Sigmoid colon (tissue), 7 donors: ENCODE data around the gene RASAL2. TPM values are rescaled to one million over a fixed set of nuclear protein-coding genes. Genes with fewer than 3 reads are reported as not detected.

Source experiments
- DNase-seq: peaks from one replicate; pipeline ENCODE4 v3.0.0-alpha.2; 2019
- H3K27ac ChIP-seq, 4 donors: fragments of 200-600 bp; sonication (generic); one replicate each; pipeline ENCODE4 v1.5.1; 2016 to 2019; ENCODE audit warnings: mild to moderate bottlenecking in 1 of 4
- H3K27me3 ChIP-seq, 3 donors: fragments of 200-600 bp; sonication (generic); one replicate each; pipeline ENCODE4 v1.5.1; 2019; ENCODE audit warnings: mild to moderate bottlenecking in 1 of 3
- H3K36me3 ChIP-seq, 4 donors: fragments of 200-600 bp; sonication (generic); one replicate each; pipeline ENCODE4 v1.5.1; 2016 to 2019
- H3K4me1 ChIP-seq, 4 donors: fragments of 200-600 bp; sonication (generic); one replicate each; pipeline ENCODE4 v1.5.1; 2017 to 2019
- H3K4me3 ChIP-seq, 4 donors: fragments of 200-600 bp; sonication (generic); one replicate each; pipeline ENCODE4 v1.5.1; 2017 to 2019; ENCODE audit warnings: mild to moderate bottlenecking in 2 of 4, moderate library complexity in 1 of 4
- H3K9me3 ChIP-seq, 4 donors: fragments of 200-600 bp in 3 of 4; sonication (generic) in 3 of 4; one replicate each; pipeline versions ENCODE4 v1.5.1 to v1.6.1; 2013 to 2019
- EP300 ChIP-seq, 4 donors: sonication (generic); formaldehyde crosslinking; IDR thresholded peaks; one replicate each; pipeline ENCODE4 v1.6.1; 2017; ENCODE audit warnings: antibody characterized with exemption in 4 of 4
- POLR2A ChIP-seq, 2 donors: fragments of 450-650 bp; IDR thresholded peaks; one replicate each; pipeline ENCODE4 v1.6.1; 2016; ENCODE audit warnings: antibody characterized with exemption in 2 of 2, mild to moderate bottlenecking in 2 of 2, moderate library complexity in 2 of 2
- POLR2AphosphoS5 ChIP-seq, 4 donors: sonication (generic); formaldehyde crosslinking; IDR thresholded peaks; one replicate each; pipeline ENCODE4 v1.6.1; 2017; ENCODE audit warnings: antibody characterized with exemption in 4 of 4
- WGBS, 2 donors: extraction: QIAGEN DNeasy Blood & Tissue Kit; methylation state at CpG; one replicate each; pipeline ENCODE4 v1.1.7; 2013; 5-methylcytosine and 5-hydroxymethylcytosine counted together
- intact Hi-C: fragments of 100-400 bp; cut with DNase I; formaldehyde crosslinking; loops from one replicate; pipeline ENCODE4 v1.15.1; 2023
- polyA plus RNA-seq, 3 donors: library from polyadenylated mRNA; stranded (reverse); fragments of 200-250 nt; gene quantifications; one replicate each; pipeline ENCODE4 v1.2.3, GENCODE V29; 2013
- total RNA-seq, 4 donors: library from RNA; depleted of rRNA; stranded (reverse); fragments of >200 nt; gene quantifications; one replicate each; pipeline ENCODE4 v1.1.0, GENCODE V29; 2016
- TF ChIP-seq, protein P1 (sequence below), 4 experiments: fragments of 450-650 bp in 3 of 4; fragments of 200-600 bp in 1 of 4; IDR thresholded peaks; one replicate each; pipeline ENCODE4 v1.5.1; 2016 to 2019; ENCODE audit warnings: antibody characterized with exemption in 4 of 4, mild to moderate bottlenecking in 3 of 4, moderate library complexity in 2 of 4
- donor health status: healthy with polysubstance abuse.
- donor health status: Bipolar disorder and iron deficiency.
- donor health status: healthy.

Gene RASAL2
- total and polyA plus RNA-seq, 7 donors = 0.92 to 25.5 (median 11.1) TPM

DNA sequence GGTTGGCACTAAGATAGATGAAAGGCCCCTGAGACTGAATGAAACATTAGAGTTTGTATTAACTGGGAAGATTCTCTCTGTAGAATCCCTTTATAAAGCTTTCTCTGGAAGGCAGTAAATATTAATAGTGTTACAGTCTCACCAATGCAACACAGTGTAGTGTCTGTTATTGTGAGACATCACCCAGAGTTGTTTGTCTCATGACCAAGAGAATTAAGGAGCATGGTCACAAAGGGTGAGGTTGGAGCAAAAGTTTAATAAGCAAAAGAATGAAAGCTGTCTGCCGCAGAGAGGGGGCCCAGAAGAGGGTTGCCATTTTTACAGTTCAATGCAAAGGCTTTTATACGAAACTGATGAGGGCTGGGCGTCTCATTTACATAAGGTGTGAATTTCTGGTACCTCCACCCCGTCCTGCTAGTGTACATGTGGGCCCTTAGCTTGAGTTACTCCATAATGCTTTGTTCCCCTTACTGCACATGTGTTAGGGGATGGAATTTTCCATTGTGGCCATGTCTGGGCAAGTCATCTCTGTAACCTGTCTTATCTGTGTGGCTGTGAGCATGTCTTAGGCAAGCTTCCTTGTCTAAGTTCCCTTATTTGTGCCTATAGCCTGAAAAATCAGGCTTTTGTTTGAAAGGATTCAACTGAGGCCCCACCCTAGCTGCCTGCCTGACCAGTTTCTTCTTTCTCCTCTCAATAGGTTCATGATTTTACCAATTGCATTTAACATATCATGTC, 184.1 kb downstream of the RASAL2 start:
- TF ChIP-seq EP300 (IDR thresholded peaks at IDR 0.05) (no peak), POLR2A (IDR thresholded peaks at IDR 0.05) (no peak)
- Histone ChIP-seq H3K36me3 (peaks cover 0 to 6% (median 0%) of the 10 kb centered on the region in 4 donors), H3K27me3 (no peaks in the 10 kb centered on the region), H3K9me3 (no peaks in the 10 kb centered on the region), H3K27ac (no peak overlapping the region), H3K4me3 (no peak overlapping the region), H3K4me1 (peaks cover 0 to 5% (median 0%) of the 10 kb centered on the region in 4 donors)
- no peak for DNase-seq
- intact Hi-C loops = no loop called here
- 85 to 91% methylated on average over 4 of the region's 4 CpGs for WGBS, 2 donors

DNA sequence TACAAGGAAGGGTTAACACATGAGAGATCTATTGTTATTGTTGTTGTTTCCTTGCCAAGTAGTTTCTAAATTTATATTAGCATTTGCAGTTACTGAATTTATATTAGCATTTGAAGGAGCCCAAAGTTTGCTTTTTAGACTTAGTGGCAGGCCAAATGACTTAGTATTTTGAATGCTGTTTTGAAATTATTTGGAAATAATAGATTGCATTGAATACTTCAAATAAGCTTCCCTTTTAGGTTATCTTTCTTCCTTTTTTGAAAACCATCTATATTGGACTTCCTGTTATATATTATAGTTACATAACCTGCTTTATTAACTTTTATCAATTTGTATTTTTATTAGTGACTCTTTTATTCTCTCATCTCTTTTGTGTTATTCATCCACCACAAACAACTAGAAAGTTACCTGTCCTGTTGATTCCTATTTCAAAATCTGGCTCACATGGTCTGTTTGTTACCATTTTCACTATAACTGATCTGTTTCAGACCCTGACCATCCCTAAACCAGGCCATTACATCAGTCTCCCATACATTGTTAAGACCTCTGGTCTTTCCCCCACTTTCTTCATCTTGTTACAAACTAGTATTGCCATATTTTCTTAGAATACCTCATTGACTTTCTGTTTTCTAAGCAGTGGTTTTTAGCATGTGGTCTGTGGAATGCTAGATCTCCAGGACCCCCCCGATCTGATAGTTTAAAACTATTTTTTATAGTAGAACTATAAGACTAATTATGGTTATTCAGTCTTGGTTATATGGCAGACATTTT, 185.2 kb downstream of the RASAL2 start:
- Histone ChIP-seq H3K4me3 (no peak overlapping the region), H3K4me1 (peaks cover 0 to 8% (median 0%) of the 10 kb centered on the region in 4 donors), H3K9me3 (no peaks in the 10 kb centered on the region), H3K27me3 (no peaks in the 10 kb centered on the region), H3K36me3 (peaks cover 0 to 6% (median 0%) of the 10 kb centered on the region in 4 donors), H3K27ac (no peak overlapping the region)
- no peak for DNase-seq
- intact Hi-C loops = no loop called here
- TF ChIP-seq POLR2AphosphoS5 (IDR thresholded peaks at IDR 0.05) (no peak), POLR2A (IDR thresholded peaks at IDR 0.05) (no peak), EP300 (IDR thresholded peaks at IDR 0.05) (no peak)
- TF ChIP-seq, protein P1, sequence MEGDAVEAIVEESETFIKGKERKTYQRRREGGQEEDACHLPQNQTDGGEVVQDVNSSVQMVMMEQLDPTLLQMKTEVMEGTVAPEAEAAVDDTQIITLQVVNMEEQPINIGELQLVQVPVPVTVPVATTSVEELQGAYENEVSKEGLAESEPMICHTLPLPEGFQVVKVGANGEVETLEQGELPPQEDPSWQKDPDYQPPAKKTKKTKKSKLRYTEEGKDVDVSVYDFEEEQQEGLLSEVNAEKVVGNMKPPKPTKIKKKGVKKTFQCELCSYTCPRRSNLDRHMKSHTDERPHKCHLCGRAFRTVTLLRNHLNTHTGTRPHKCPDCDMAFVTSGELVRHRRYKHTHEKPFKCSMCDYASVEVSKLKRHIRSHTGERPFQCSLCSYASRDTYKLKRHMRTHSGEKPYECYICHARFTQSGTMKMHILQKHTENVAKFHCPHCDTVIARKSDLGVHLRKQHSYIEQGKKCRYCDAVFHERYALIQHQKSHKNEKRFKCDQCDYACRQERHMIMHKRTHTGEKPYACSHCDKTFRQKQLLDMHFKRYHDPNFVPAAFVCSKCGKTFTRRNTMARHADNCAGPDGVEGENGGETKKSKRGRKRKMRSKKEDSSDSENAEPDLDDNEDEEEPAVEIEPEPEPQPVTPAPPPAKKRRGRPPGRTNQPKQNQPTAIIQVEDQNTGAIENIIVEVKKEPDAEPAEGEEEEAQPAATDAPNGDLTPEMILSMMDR (IDR thresholded peaks at IDR 0.05) = no peak
- WGBS, 2 donors = 82 to 85% methylated on average over 1 of the region's 1 CpG

DNA sequence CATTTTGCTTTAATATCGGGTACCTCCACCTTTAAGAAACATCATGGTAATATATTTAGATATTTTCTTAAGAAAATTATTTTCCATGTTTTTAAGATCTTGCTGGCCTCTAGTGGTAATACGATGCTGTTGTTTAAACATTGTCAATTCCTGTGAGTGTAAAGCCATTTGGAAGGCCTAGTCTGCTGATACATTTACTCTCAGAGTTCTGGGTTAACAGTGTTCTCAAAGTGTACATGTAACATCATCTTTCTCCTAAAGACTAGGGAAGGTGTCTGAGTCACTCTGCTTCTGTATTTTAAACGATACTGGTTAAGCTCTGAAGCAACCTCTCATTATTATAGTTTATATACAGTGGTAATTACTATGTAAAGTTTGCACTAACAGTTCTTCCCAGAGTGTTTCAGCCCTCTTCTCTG, 189.1 kb downstream of the RASAL2 start:
- intact Hi-C loops = loop anchor here (1.0 to 10.0 kb wide), 2 partner anchors 188 to 251 kb away; partner anchors contain the start of gene RASAL2
- TF ChIP-seq POLR2AphosphoS5 (IDR thresholded peaks at IDR 0.05) = no peak
- TF ChIP-seq, protein P1 (IDR thresholded peaks at IDR 0.05) = peak in 3 of 4 experiments; percentile 17 to 32 (median 28)
- Histone ChIP-seq H3K27ac (no peak overlapping the region), H3K27me3 (no peaks in the 10 kb centered on the region), H3K36me3 (peaks cover 0 to 8% (median 0%) of the 10 kb centered on the region in 4 donors), H3K4me1 (peaks cover 0 to 8% (median 0%) of the 10 kb centered on the region in 4 donors), H3K9me3 (no peaks in the 10 kb centered on the region), H3K4me3 (no peak overlapping the region)
- 31 to 35% methylated on average over 3 of the region's 3 CpGs for WGBS, 2 donors
- DNase-seq = no peak

DNA sequence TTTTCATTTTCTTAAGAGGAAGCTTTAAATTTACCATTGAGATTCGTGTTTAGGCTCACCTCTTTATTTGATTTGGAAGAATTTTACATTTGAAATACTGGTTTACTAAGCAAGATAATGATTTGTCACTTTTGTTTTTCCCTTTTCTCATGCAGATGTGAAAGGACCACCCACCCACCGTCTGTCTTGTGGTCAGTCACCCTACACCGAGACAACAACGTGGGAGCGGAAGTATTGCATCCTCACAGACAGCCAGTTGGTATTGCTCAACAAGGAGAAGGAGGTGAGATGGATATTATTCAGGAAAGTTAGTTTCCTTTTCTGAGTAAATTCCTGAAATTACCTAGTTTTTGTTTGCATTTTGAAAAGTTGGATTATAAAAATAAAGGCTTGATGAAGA, 189.5 kb downstream of the RASAL2 start:
- intact Hi-C loops = loop anchor here (1.0 to 10.0 kb wide), 2 partner anchors 189 to 251 kb away; partner anchors contain the start of gene RASAL2
- TF ChIP-seq POLR2AphosphoS5 (IDR thresholded peaks at IDR 0.05) = no peak
- no peak for TF ChIP-seq EP300 (IDR thresholded peaks at IDR 0.05)
- TF ChIP-seq, protein P1 (IDR thresholded peaks at IDR 0.05) = no peak
- no peak for TF ChIP-seq POLR2A (IDR thresholded peaks at IDR 0.05)
- Histone ChIP-seq H3K9me3 (no peaks in the 10 kb centered on the region), H3K27ac (no peak overlapping the region), H3K4me1 (peaks cover 0 to 8% (median 0%) of the 10 kb centered on the region in 4 donors), H3K27me3 (no peaks in the 10 kb centered on the region), H3K36me3 (peaks cover 0 to 8% (median 0%) of the 10 kb centered on the region in 4 donors), H3K4me3 (no peak overlapping the region)
- 64 to 74% methylated on average over 5 of the region's 5 CpGs for WGBS, 2 donors
- DNase-seq = no peak

DNA sequence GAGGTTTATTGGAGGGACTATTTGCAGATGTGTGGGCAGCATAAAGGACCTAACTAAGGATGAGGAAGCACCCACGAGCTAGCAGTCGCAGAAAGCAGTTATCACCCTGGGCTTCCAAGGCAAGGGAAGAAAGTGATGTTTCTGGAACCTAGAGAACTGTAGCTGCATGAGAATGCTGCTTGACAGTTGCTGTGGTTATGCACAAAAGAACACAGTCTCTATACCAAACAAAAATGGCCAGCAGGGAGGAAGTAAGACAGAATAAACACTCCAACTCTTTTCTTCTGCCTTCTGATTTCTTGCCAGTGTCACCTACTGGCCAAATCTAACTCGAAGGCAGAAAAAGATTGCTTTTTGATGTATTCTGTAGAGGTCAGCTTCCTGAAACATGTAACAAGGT, 190.2 kb downstream of the RASAL2 start:
- intact Hi-C loops = loop anchor here (10.0 kb wide), 1 partner anchor 189 kb away; the partner anchor contains the start of gene RASAL2
- Histone ChIP-seq H3K27ac (no peak overlapping the region), H3K36me3 (peaks cover 0 to 8% (median 0%) of the 10 kb centered on the region in 4 donors), H3K9me3 (no peaks in the 10 kb centered on the region), H3K4me3 (no peak overlapping the region), H3K4me1 (peaks cover 0 to 8% (median 0%) of the 10 kb centered on the region in 4 donors), H3K27me3 (no peaks in the 10 kb centered on the region)
- TF ChIP-seq POLR2AphosphoS5 (IDR thresholded peaks at IDR 0.05) (no peak), POLR2A (IDR thresholded peaks at IDR 0.05) (no peak), EP300 (IDR thresholded peaks at IDR 0.05) (no peak)
- TF ChIP-seq, protein P1 (IDR thresholded peaks at IDR 0.05) = no peak
- WGBS, 2 donors = 58 to 60% methylated on average over 3 of the region's 3 CpGs
- DNase-seq = no peak
